Measurements from ENCODE around the gene ATP6V1F.
A peak's percentile ranks its signal among the peaks of the same experiment; 100 is the strongest.

ATP6V1F gene

DNA sequence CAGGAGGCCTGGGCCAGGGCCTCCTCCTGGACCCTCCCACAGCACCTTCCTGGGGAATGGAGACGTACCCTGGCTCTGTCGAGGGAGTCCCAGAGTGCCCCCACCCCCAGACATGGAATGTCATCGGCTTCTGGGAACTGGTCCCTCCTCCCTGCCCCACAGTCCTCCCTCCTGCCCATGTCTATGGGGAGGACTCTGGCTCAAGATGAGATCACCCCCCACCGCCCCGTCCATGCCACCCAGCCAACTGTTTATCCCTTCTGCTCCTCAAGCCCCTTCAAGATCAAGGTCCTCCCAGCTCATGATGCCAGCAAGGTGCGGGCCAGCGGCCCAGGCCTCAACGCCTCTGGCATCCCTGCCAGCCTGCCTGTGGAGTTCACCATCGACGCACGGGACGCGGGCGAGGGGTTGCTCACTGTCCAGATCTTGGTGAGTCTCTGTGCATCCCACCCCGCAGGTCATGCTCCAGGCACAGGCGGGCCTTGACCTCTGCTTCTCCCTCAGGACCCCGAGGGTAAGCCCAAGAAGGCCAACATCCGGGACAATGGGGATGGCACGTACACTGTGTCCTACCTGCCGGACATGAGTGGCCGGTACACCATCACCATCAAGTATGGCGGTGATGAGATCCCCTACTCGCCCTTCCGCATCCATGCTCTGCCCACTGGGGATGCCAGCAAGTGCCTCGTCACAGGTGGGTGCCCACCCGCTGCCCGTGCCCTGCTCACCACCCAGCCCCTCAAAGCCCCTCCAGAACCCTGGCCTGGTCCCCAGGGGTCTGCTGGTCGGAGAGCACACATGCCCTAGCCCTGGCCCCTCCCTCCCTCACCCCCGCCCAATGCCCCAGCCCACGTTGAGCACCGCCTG, 14.1 kb upstream of the ATP6V1F start:
- DNase-seq (ENCODE audit: low spot score): no peak

DNA sequence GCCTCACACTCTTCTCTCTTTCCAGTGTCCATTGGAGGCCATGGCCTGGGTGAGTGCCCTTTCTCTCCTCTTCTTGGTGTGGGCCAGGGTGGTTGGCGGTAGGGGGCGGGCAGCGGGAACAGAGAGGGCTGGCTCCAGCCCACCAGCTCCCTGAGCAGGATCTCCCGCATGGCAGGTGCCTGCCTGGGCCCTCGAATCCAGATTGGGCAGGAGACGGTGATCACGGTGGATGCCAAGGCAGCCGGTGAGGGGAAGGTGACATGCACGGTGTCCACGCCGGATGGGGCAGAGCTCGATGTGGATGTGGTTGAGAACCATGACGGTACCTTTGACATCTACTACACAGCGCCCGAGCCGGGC, 13.5 kb upstream of the ATP6V1F start:
- no peak for DNase-seq (ENCODE audit: low spot score)

DNA sequence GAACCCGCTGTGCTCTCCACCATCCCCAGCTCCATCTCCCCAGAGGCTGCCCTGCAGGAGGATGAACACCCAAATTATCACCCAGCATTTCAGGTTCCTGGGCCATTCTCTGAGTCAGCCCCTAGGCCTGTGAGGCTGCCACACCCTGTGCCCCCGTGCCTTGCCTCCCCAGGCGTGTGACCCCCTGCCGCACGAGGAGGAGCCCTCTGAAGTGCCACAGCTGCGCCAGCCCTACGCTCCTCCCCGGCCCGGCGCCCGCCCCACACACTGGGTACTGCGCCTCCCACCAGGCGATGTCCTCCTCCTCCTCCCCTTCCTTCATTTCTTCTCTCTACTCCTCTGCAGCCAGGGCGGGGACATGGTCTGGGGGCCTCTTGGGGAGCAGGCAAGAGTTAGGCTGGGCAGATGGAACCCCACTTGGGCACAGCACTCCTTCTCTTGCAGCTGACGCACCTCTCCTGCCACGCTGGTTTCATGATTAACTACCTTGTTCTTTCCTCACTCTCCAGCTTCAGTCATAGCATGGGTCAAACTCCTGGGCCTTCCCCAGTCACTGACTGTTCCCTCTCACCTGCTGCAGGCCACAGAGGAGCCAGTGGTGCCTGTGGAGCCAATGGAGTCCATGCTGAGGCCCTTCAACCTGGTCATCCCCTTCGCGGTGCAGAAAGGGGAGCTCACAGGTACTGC, 12.7 kb upstream of the ATP6V1F start:
- no peak for DNase-seq (ENCODE audit: low spot score)

DNA sequence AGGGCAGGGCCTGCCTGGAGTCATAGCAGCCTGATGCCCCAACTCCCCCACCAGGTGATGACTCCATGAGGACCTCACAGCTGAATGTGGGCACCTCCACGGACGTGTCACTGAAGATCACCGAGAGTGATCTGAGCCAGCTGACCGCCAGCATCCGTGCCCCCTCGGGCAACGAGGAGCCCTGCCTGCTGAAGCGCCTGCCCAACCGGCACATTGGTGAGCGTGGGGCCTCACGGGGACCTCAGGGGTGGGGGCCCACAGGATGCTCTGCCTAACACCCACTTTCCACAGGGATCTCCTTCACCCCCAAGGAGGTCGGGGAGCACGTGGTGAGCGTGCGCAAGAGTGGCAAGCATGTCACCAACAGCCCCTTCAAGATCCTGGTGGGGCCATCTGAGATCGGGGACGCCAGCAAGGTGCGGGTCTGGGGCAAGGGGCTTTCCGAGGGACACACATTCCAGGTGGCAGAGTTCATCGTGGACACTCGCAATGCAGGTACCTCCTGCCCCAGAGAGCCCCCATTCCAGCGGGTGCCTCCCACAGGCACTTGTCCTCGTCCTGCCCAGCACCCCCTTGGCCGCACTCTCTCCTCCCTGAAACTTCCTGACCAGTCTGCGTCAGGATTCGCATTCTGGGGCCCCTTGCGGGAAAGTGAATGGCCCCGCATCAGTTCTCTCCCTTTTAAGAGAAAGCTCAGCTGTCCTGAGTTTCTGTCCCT, 10.0 kb upstream of the ATP6V1F start:
- DNase-seq (ENCODE audit: low spot score): no peak

DNA sequence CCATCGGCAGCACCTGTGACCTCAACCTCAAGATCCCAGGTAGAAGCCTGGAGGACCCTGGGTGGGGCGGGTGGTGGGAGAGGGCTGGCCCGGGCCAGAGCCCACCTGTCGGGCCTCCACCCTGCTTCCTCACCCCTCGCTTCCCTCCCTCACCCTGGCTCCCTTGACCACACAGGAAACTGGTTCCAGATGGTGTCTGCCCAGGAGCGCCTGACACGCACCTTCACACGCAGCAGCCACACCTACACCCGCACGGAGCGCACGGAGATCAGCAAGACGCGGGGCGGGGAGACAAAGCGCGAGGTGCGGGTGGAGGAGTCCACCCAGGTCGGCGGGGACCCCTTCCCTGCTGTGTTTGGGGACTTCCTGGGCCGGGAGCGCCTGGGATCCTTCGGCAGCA, 8.9 kb upstream of the ATP6V1F start:
- DNase-seq (ENCODE audit: low spot score): no peak

DNA sequence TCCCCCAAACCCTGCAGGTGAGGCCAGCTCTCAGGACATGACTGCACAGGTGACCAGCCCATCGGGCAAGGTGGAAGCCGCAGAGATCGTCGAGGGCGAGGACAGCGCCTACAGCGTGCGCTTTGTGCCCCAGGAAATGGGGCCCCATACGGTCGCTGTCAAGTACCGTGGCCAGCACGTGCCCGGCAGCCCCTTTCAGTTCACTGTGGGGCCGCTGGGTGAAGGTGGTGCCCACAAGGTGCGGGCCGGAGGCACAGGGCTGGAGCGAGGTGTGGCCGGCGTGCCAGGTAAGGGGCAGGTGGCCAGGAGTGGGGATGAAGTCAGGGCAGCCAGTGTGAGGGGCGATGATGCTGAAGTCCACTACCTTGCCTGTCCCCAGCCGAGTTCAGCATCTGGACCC, 8.3 kb upstream of the ATP6V1F start:
- DNase-seq (ENCODE audit: low spot score): no peak

DNA sequence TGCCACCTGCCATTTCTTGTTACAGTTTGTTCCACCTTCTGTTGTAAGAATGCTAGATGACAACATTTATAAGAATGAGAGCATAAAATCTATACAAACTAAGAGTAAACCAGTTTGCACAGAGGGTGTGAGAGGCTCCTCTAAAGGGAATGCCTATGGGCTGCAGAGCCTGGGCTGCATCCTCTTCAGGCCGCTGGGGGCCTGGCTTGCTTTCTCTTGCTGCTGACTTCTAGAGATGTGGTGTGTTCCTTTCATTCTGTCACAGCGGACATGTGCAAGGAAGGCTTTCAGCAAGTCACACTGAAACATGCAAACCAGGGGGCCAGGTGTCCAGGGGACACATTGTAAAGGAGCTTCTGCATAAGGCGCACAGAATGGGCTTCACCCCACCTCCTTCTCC, 7.1 kb upstream of the ATP6V1F start:
- DNase-seq (ENCODE audit: low spot score): no peak

DNA sequence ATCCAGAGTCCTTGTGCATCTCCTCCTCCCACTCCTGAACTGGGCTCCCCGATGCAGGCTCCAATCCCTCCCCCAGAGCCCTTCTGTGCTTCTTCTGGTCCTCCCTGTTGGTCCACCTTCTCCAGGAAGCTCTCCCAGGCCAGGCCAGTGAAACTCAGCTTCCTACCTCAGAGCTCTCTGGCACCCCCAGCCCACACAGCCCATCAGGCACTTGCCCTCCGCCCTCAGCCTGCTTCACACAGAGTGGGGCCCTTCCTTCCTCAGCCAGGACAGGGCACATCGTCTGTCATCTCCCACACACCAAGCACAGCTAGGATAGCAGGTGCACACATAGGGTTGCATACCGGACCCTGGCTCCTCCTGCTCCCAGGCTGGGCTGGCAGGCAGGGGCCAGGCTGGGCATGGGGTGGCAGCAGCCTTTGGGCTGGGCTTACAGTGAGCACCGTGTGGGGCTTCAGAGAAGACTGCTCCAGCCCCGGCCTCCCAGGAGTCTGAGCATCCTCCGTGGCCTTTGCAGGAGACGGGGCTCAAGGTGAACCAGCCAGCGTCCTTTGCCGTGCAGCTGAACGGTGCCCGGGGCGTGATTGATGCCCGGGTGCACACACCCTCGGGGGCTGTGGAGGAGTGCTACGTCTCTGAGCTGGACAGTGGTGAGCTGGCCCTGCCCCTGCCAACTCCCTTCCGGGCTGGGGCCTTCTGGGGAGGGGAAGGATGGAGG, 6.5 kb upstream of the ATP6V1F start:
- DNase-seq (ENCODE audit: low spot score): no peak

DNA sequence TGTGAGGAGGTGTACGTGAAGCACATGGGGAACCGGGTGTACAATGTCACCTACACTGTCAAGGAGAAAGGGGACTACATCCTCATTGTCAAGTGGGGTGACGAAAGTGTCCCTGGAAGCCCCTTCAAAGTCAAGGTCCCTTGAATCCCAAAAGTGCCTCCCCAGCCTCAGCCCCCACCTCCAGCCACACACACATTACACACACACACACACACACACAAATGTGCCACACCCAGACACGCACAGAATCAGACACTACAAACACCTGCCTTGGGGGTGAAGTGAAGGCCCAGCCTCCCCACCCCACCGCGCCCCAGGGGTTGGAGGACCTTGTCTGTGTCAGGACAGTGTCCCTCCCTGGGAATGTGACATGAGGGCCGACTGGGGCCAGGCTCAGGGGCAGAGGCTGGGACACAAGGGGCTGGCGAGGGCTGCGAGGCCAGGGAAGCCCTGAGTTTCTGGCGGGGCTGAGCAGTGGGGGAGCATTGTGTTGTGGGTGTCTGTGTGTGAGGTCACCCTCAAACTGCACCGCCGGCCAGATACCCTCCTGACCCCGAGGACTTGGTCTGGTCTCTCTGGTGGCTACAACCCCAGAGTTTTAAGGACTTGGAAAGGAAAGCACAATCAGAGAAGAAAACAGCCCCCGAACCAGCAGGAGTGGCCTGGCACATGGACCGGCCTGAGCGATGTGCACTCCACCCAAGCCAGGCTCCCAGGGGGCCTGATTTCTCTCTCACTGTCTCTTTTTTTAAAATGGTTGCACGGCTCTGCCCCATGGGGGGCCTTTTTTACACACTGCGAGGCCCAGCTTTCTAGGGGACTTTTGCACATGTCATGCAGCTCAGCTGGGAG, 4.0 kb upstream of the ATP6V1F start:
- no peak for DNase-seq (ENCODE audit: low spot score)

DNA sequence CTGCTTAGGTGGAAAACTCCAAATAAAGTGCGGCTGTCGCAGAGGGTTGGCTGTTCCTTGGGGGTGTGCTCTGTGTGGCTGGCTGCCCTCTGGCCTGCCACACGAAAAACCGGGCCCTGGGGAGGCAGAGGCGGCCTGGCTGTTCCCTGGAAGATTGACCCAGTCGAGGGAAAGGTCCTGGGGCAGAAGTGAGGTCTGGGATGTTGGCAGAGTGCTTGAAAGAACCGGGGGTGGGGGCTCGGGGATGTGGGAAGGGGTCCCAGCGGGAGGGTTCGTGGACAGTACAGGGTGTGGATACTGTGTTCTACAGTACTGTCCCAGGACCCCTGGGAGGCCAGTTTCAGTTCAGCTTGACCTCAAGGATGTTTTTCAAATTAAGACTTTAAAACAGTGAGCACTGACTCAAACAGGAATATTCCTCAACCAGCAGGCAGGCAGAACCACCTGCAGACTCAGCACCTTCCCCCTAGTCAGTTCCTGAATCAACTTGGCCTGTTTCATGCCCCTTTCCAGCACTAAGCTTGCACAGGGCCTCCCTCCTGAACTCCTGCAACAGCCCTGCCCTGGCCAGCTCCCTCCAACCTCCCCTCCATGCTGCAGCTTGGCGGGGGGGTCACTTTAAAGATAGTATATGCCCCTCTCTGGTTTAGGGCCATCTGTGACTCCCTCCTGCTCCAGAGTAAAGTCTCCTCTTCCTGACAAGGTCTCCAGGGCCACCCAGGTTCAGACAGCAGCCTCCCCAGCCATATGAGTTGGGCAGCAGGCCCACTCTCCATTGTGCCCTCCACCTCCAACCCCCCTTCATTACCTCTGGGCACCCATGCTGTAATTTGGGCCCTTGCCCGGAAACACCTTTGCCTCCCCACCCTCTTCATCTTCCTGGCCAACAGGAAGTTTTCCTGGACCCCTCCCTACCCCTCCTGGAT, 3.2 kb upstream of the ATP6V1F start:
- no peak for DNase-seq (ENCODE audit: low spot score)

DNA sequence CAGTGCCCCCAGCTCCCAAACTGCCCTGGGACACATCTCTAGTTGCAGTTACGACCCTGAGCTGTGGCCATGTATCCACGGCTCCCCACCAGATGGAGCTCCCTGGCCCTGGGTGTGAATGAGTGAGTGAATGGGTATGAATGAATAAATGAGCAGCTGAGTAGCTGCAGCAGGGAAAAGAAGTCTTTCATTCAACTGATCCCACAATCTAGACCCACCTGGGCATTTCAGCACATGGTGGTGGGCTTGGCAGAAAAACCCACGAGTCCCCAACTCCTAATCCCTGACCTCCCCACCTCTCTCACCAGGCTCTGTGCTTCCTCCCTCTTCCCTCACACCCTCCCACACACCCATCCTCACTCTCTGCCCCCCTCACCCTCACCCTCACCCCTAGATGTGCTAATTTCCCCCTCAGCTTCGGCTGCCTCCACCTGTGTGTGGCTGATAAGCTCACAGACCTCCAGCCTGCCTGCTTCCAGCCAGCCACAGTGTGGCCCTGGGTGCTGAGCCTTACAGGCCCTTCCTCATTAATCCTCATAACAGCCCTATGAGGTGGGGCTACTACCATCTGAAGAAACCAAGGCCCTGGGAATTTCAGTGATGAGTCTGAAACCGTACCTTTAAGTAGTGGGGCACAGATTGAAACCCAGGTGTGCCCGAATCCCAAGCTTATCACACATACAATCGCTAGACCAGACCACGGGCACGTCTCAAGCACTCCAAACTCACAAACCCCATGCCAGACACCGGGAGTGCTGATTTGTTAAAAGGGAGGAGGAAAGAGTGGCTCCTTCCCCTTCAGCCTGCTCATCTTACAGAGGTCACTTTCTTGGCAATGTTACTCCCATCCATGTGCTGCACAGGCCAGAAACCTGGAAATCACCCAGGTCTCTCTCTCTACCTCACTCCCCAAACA, 2.2 kb upstream of the ATP6V1F start:
- no peak for DNase-seq (ENCODE audit: low spot score)

DNA sequence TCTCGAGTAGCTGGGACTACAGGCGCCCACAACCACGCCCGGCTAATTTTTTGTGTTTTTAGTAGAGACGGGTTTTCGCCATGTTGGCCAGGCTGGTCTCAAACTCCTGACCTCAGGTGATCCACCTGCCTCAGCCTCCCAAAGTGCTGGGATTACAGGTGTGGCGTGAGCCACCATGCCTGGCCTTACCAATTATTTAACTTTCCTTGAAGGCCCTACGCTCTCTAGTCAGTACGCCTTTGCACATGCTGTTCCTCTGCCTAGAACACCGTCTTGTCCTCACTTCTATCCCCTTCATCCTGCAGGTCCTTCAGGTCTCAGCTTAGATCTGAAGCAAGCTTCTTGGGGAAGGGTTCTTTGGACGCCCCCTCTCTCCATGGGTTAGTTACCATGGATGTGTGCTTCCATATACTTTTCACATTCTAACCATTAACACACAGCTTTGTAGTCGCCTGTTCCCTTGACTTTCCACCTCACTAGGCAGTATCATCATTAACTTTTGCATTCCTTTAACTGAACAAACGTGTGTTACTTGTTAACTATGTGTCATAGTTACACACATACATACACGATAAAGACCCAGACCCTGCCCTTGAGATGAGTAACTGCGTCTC, 592 bp upstream of the ATP6V1F start:
- DNase-seq (ENCODE audit: low spot score): no peak

DNA sequence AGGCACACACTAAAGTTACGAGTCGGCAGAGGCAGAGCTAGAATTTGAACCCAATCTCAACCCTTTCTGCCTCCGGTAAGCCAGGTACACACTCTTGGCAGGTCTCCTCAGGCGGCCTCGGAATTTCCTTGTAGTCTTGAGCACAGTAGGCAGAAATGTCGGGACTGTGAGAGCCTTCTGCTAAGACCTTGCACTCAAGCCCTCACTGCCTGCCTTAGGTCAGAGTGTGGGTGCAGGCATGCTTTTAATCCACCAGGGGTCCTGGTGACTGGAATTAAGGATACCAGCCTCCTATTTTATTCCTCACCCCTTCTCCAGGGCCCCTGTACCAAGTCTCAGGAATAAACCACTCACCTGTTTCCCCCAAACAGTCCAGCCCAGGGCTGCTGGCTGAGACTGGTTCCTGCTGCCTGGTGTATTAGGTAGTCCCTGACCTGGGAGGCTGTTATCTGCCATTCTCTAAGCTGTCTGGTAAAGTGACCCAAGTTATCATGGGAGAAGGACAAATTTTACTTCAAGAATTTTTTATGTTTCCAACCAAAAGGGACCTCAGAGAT, 855 bp downstream of the ATP6V1F start:
- peak; percentile 45 for DNase-seq (ENCODE audit: low spot score)

DNA sequence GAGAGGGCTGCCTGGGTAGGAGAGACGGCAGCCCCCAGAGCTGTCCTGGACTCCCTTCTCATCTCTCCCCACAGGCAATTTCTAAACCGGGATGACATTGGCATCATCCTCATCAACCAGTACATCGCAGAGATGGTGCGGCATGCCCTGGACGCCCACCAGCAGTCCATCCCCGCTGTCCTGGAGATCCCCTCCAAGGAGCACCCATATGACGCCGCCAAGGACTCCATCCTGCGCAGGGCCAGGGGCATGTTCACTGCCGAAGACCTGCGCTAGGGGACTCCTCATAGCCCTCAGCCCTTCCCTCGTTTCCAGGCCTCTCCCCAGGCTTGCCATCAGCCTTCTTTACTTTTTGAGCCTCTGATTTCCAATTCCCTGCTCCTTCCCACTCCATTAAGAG, 2.6 kb downstream of the ATP6V1F start:
- no peak for DNase-seq (ENCODE audit: low spot score)

DNA sequence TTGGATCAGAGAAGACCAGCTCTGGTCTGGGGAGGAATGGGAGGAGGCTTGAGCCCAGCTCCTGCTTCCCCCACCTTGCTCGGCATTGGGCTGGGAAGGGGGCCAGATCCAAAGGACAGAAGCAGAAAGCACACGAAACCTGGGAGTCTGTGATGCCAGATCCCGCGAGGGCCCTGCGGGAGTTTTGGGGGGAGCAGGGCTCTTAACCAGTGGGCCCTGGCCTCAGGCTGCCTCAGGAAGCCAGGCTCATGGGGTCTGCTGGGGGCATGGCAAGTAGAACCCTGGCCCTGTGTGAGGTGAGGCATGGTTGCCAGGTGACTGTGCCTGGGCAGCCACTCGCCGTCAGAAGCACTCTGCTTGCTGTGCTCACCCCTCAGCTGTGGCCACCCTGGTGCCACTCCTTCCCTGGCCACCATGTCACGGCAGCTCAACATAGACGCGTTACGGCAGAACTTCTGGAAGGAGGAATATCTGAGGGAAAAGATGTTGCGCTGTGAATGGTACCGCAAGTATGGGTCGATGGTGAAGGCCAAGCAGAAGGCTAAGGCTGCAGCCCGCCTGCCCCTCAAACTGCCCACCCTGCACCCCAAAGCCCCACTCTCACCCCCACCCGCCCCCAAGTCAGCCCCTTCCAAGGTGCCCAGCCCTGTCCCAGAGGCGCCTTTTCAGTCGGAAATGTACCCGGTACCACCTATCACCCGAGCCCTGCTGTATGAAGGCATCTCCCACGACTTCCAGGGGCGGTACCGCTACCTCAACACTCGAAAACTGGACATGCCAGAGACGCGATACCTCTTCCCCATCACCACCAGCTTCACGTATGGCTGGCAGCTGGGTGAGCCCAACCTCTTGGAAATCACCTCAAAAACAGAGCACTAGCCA, 3.6 kb downstream of the ATP6V1F start:
- DNase-seq (ENCODE audit: low spot score): no peak

DNA sequence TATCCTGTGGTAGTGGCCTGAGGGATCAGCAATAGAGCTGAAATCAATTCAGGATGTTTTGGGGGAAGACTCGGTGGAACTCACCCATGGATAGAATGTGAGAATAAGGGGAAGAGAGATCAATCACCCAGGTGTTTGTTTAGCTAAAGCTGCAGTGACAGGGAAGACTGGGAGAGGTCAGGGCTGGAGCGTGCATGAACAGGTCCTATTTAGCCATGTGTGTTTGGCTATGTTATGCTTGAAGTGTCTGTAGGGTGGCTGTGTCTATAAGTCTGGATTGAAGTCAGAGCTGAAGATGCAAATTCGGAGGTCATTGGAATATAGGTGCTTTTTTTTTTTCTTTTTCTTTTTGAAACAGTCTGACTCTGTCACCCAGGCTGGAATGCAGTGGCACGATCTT, 4.6 kb downstream of the ATP6V1F start:
- no peak for DNase-seq (ENCODE audit: low spot score)

DNA sequence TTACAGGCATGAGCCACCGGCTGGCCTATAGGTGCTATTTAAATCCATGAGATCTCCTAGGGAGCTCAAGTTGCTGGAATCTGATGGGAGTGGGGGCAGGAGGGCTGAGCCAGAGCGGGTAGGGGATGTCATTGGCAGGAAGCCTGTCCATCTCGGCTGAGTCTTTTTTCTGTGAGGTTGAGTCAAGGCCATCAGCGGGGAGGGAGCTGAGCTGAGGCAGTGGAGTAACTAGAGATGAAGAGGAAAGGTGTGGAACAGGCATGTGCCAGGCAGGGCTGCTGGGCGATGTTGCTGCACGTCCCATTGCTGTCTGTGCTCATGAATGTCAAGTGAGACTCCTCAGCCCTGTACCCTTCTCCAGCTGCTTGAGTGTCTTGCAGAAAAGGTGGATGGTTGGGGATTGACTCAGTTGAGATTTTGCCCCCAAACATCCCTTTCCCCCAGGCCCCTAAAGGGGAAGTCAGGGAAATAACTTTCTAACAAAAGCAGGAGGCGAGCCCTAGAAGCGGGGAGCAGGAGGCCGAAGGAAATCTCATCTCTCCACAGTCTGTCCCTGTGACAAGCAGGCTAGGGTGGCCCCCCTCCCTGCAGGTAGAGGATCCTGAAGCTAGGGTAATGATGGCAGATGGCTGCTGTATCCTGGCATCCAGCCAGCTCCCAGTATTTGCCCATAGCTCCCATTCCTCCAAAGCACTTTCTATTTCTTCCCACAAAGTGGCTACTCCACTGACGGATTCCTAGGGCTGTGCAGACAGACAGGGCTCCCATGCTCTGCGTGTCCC, 5.4 kb downstream of the ATP6V1F start:
- no peak for DNase-seq (ENCODE audit: low spot score)

Measured in CD4-positive, alpha-beta T cell treated with Interleukin-2 at 100 ng/mL for 4 hours (primary cell).